Calu3 (cell line): ENCODE measurements around the gene FLNA. TPM values are rescaled to one million over a fixed set of nuclear protein-coding genes. Genes with fewer than 3 reads are reported as not detected.
A peak's percentile ranks its signal among the peaks of the same experiment; 100 is the strongest.

ENCODE experiments used
- BruUV-seq: library from RNA; stranded (reverse); fragments of 400-500 nt; replicated peaks from 2 replicates; lab custom pipeline; 2021; lab: Mats Ljungman, UMichigan
- CTCF ChIA-PET: fragments of 300-600 bp; sonication (Branson Sonifier 250); formaldehyde crosslinking; loops from one replicate; lab custom pipeline; 2022; ENCODE audit warnings: antibody characterized with exemption; lab: Charles Lee
- DNase-seq: peaks from one replicate; pipeline ENCODE4 v3.0.0; 2022
- H3K27ac Mint-ChIP-seq: one replicate; pipeline ENCODE4 v1.8.0; 2022; ENCODE audit warnings: mixed read lengths; ENCODE audit not compliant: unreplicated experiment
- H3K27me3 Mint-ChIP-seq: one replicate; pipeline ENCODE4 v1.8.0; 2022; ENCODE audit warnings: mixed read lengths; ENCODE audit not compliant: unreplicated experiment
- H3K36me3 Mint-ChIP-seq: one replicate; pipeline ENCODE4 v1.8.0; 2022; ENCODE audit warnings: mild to moderate bottlenecking, moderate library complexity, mixed read lengths; ENCODE audit not compliant: insufficient read depth, unreplicated experiment
- H3K4me1 Mint-ChIP-seq: one replicate; pipeline ENCODE4 v1.8.0; 2022; ENCODE audit warnings: mild to moderate bottlenecking, low read depth, mixed read lengths; ENCODE audit not compliant: unreplicated experiment
- H3K4me3 Mint-ChIP-seq: one replicate; pipeline ENCODE4 v1.8.0; 2022; ENCODE audit warnings: mild to moderate bottlenecking, low read depth, moderate library complexity, mixed read lengths; ENCODE audit not compliant: unreplicated experiment
- H3K9me3 Mint-ChIP-seq: one replicate; pipeline ENCODE4 v1.8.0; 2022; ENCODE audit warnings: low read depth, mixed read lengths; ENCODE audit not compliant: unreplicated experiment
- CTCF ChIP-seq: fragments of 200-600 bp; IDR thresholded peaks from one replicate; pipeline ENCODE4 v1.8.0; 2022; ENCODE audit warnings: antibody characterized with exemption; ENCODE audit not compliant: unreplicated experiment
- intact Hi-C: fragments of 100-400 bp; cut with micrococcal nuclease; formaldehyde crosslinking; loops from one replicate; pipeline ENCODE4 v1.10.0; 2022; ENCODE audit not compliant: unreplicated experiment
- total RNA-seq: library from RNA; stranded (reverse); gene quantifications from 2 replicates; pipeline ENCODE4 v1.2.3, GENCODE V29; 2022

FLNA gene
- total RNA-seq, 1 experiment from 2014 or later: 1,240 TPM

- CTCF ChIA-PET: no interaction called here
- Mint-ChIP-seq H3K4me1 (peaks cover 7% of the 10 kb centered on the region), H3K9me3 (no peaks in the 10 kb centered on the region), H3K27ac (no peak overlapping the region), H3K4me3 (no peak overlapping the region), H3K36me3 (peaks cover 95% of the 10 kb centered on the region), H3K27me3 (no peaks in the 10 kb centered on the region)
- BruUV-seq: no TSS peak
- TF ChIP-seq CTCF: no peak
- no peak for DNase-seq
- intact Hi-C loops: no loop called here
These were observed 14.2 kb downstream of the FLNA start for GRCh38 chrX:154360155-154360713.

GRCh38 chrX:154359362-154360154 is 14.9 kb downstream of the FLNA start:
- DNase-seq: no peak
- no peak overlapping the region for H3K27ac Mint-ChIP-seq
- intact Hi-C loops: no loop called here
- TSS peak; percentile 12 for BruUV-seq
- no peaks in the 10 kb centered on the region for H3K27me3 Mint-ChIP-seq
- CTCF ChIA-PET: no interaction called here
- no peak for TF ChIP-seq CTCF
- peaks cover 88% of the 10 kb centered on the region for H3K36me3 Mint-ChIP-seq
- H3K4me3 Mint-ChIP-seq: no peak overlapping the region
- H3K9me3 Mint-ChIP-seq: no peaks in the 10 kb centered on the region
- peaks cover 7% of the 10 kb centered on the region for H3K4me1 Mint-ChIP-seq

GRCh38 chrX:154358829-154359228 is 15.6 kb downstream of the FLNA start:
- Mint-ChIP-seq H3K4me3 (peak overlapping the region; percentile 6), H3K27ac (no peak overlapping the region), H3K4me1 (peaks cover 7% of the 10 kb centered on the region), H3K9me3 (no peaks in the 10 kb centered on the region), H3K27me3 (no peaks in the 10 kb centered on the region), H3K36me3 (peaks cover 87% of the 10 kb centered on the region)
- no peak for TF ChIP-seq CTCF
- DNase-seq: no peak
- CTCF ChIA-PET: no interaction called here
- intact Hi-C loops: no loop called here
- no TSS peak for BruUV-seq

- DNase-seq: no peak
- Mint-ChIP-seq H3K4me3 (no peak overlapping the region), H3K27ac (peak overlapping the region; percentile 23), H3K36me3 (peaks cover 87% of the 10 kb centered on the region), H3K27me3 (no peaks in the 10 kb centered on the region), H3K9me3 (no peaks in the 10 kb centered on the region), H3K4me1 (peaks cover 7% of the 10 kb centered on the region)
- no TSS peak for BruUV-seq
- CTCF ChIA-PET: no interaction called here
- intact Hi-C loops: no loop called here
- TF ChIP-seq CTCF: no peak
These were observed 16.4 kb downstream of the FLNA start for GRCh38 chrX:154358011-154358410.
